ENCODE data around the gene C22orf15. TPM values are rescaled to one million over a fixed set of nuclear protein-coding genes. Genes with fewer than 3 reads are reported as not detected.

The C22orf15 gene
- polyA plus RNA-seq, 1 experiment, result 4.0 TPM

- TF ChIP-seq CTCF (IDR thresholded peaks at IDR 0.05; ENCODE audit: insufficient read depth, low read depth, low read length), result no peak
- DNase-seq (ENCODE audit: low read depth), result no peak
- POLR2A ChIA-PET, result no interaction called here
- H3K36me3 ChIP-seq (ENCODE audit: control insufficient read depth, insufficient read depth, low read length), result no peaks in the 10 kb centered on the region
- no peaks in the 10 kb centered on the region for H3K27me3 ChIP-seq (ENCODE audit: control insufficient read depth, insufficient read depth, low read length)
- no peak overlapping the region for H3K4me3 ChIP-seq (ENCODE audit: low read depth, low read length)
- CTCF ChIA-PET, result interaction anchor here (1.2 to 1.5 kb wide), 2 partner anchors 9 to 94 kb away, joined by 3 to 6 read pairs; no protein-coding TSS in a partner anchor
These were observed 7.7 kb upstream of the C22orf15 start for GRCh38 chr22:23754980-23755636.

GRCh38 chr22:23755711-23756110 is 7.1 kb upstream of the C22orf15 start:
- ChIA-PET POLR2A (no interaction called here), CTCF (interaction anchor here (1.2 to 1.5 kb wide), 2 partner anchors 8 to 94 kb away, joined by 3 to 6 read pairs; no protein-coding TSS in a partner anchor)
- no peak for TF ChIP-seq CTCF (IDR thresholded peaks at IDR 0.05; ENCODE audit: insufficient read depth, low read depth, low read length)

GRCh38 chr22:23756891-23757290 is 5.9 kb upstream of the C22orf15 start:
- ChIA-PET CTCF (no interaction called here), POLR2A (no interaction called here)
- H3K4me3 ChIP-seq (ENCODE audit: low read depth, low read length), result no peak overlapping the region
- H3K36me3 ChIP-seq (ENCODE audit: control insufficient read depth, insufficient read depth, low read length), result no peaks in the 10 kb centered on the region
- no peaks in the 10 kb centered on the region for H3K27me3 ChIP-seq (ENCODE audit: control insufficient read depth, insufficient read depth, low read length)
- TF ChIP-seq CTCF (IDR thresholded peaks at IDR 0.05; ENCODE audit: insufficient read depth, low read depth, low read length), result no peak
- DNase-seq (ENCODE audit: low read depth), result no peak

More at GRCh38 chr22:23755711-23756110, 7.1 kb upstream of the C22orf15 start:
- no peak for DNase-seq (ENCODE audit: low read depth)
- Histone ChIP-seq H3K36me3 (ENCODE audit: control insufficient read depth, insufficient read depth, low read length) (no peaks in the 10 kb centered on the region), H3K4me3 (ENCODE audit: low read depth, low read length) (no peak overlapping the region), H3K27me3 (ENCODE audit: control insufficient read depth, insufficient read depth, low read length) (no peaks in the 10 kb centered on the region)

DNA sequence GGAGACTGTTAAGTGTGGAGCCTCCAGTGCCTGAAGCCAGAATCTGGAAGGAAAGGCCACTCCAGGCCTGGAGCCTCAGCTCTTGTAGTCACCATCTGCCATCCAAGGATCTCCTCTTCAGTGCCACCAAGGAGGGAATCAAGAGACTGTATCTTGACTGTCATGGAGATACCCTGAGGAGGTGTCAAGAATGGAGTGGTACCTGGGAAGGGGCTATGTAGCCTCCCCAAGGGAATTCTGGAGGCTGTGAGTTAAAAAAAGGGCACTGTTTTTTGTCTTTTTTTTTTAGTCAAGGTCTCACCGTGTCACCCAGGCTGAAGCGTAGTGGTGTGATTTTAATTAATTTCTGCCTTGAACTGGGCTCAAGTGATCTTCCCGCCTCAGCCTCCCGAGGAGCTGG is 3.2 kb upstream of the C22orf15 start:
- ChIA-PET POLR2A (no interaction called here), CTCF (no interaction called here)
- Histone ChIP-seq H3K27me3 (ENCODE audit: control insufficient read depth, insufficient read depth, low read length) (no peaks in the 10 kb centered on the region), H3K4me3 (ENCODE audit: low read depth, low read length) (no peak overlapping the region), H3K36me3 (ENCODE audit: control insufficient read depth, insufficient read depth, low read length) (no peaks in the 10 kb centered on the region)
- TF ChIP-seq CTCF (IDR thresholded peaks at IDR 0.05; ENCODE audit: insufficient read depth, low read depth, low read length), result no peak
- DNase-seq (ENCODE audit: low read depth), result no peak

DNA sequence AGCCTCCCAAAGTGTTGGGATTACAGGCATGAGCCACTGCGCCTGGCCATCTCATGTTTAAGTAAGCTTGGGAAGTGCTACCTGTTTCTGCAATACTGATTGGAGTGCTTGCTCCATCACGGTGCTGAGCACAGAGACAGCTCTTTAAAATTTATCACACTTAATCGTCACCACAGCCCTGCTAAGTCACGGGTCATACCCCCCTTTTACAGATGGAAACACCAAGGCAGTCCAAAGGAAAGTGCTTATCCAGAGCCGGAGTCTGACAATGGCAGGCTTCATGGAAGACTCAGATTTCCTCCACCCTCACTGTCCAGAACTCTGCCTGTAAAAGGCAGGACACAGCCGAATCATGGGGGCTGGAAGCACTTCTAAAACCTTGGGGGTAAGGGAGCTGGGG is 2.7 kb upstream of the C22orf15 start:
- Histone ChIP-seq H3K27me3 (ENCODE audit: control insufficient read depth, insufficient read depth, low read length) (no peaks in the 10 kb centered on the region), H3K36me3 (ENCODE audit: control insufficient read depth, insufficient read depth, low read length) (peaks cover 2% of the 10 kb centered on the region; the same call in 1 of the 2 replicates), H3K4me3 (ENCODE audit: low read depth, low read length) (no peak overlapping the region)
- DNase-seq (ENCODE audit: low read depth), result no peak
- no peak for TF ChIP-seq CTCF (IDR thresholded peaks at IDR 0.05; ENCODE audit: insufficient read depth, low read depth, low read length)
- ChIA-PET CTCF (interaction anchor here (1.1 kb wide), 1 partner anchor 63 kb away, joined by 3 read pairs; no protein-coding TSS in a partner anchor), POLR2A (no interaction called here)

Data from BJ (cell line).